HCT116 (cell line): Measurements from ENCODE around the gene FHL3. TPM values are rescaled to one million over a fixed set of nuclear protein-coding genes. Genes with fewer than 3 reads are reported as not detected.

ENCODE experiments used
- ATAC-seq: fragments of 200-7000 bp; cut with Tn5 transposase; 2 replicates; pipeline ENCODE4 v1.9.1; 2020; ENCODE audit warnings: mild to moderate bottlenecking, moderate library complexity
- BruUV-seq: library from RNA; stranded (reverse); fragments of 400-500 nt; replicated peaks from 2 replicates; lab custom pipeline; 2021; lab: Mats Ljungman, UMichigan
- CTCF ChIA-PET: fragments of 300-600 bp; sonication (Branson Sonifier 250); formaldehyde crosslinking; loops from one replicate; lab custom pipeline; 2021; ENCODE audit warnings: antibody characterized with exemption; lab: Charles Lee
- POLR2A ChIA-PET: fragments of 300-600, 350-600 bp; sonication (Branson Sonifier 250); formaldehyde crosslinking; loops from one replicate; lab custom pipeline; 2021; ENCODE audit warnings: antibody characterized with exemption; lab: Charles Lee
- RAD21 ChIA-PET, 2 experiments: fragments of 300-600 bp; sonication (Branson Sonifier 250); formaldehyde crosslinking; loops; one replicate each; lab custom pipeline; 2023; ENCODE audit warnings: low total read pairs in 2 of 2; ENCODE audit not compliant: uncharacterized antibody in 2 of 2, unreplicated experiment in 2 of 2, low non-redundant PET in 1 of 2; lab: Charles Lee
- DNase-seq: peaks from one replicate; pipeline ENCODE4 v3.0.0-alpha.2; 2010; ENCODE audit warnings: low read depth, low spot score
- H2AFZ ChIP-seq: fragments of 200-600 bp; shearing (Covaris generic), sonication (generic); 2 replicates; pipeline ENCODE4 v1.6.1; 2017; ENCODE audit warnings: low read depth, mixed run types, mixed read lengths, antibody characterized with exemption, low read length; ENCODE audit not compliant: poor library complexity, severe bottlenecking
- H3K27ac ChIP-seq: 2 replicates; pipeline ENCODE4 v1.5.1; 2012; ENCODE audit warnings: low read depth, low read length
- H3K27me3 ChIP-seq: fragments of 200-600 bp; sonication (generic); 2 replicates; pipeline ENCODE4 v1.6.1; 2016; ENCODE audit warnings: mixed run types, low read length, mixed read lengths; ENCODE audit not compliant: insufficient read depth
- H3K36me3 ChIP-seq, 2 experiments: fragments of 200-500 bp in 1 of 2; fragments of 200-600 bp in 1 of 2; sonication (Bioruptor generic) in 1 of 2; sonication (generic) in 1 of 2; 2 replicates each; pipeline versions ENCODE4 v1.5.1 to v1.6.1; 2014 to 2016; ENCODE audit warnings: low read length in 2 of 2, inconsistent platforms in 1 of 2, mixed read lengths in 1 of 2, mixed run types in 1 of 2; ENCODE audit not compliant: insufficient read depth in 2 of 2, control insufficient read depth in 1 of 2
- H3K4me1 ChIP-seq, 2 experiments: fragments of 200-600 bp in 1 of 2; sonication (generic) in 1 of 2; 2 replicates each; pipeline versions ENCODE4 v1.5.1 to v1.6.1; 2012 to 2017; ENCODE audit warnings: low read length in 2 of 2, inconsistent platforms in 1 of 2, mild to moderate bottlenecking in 1 of 2, mixed read lengths in 1 of 2, mixed run types in 1 of 2, moderate library complexity in 1 of 2; ENCODE audit not compliant: insufficient read depth in 2 of 2, control insufficient read depth in 1 of 2
- H3K4me2 ChIP-seq: fragments of 200-600 bp; sonication (generic); 2 replicates; pipeline ENCODE4 v1.6.1; 2017; ENCODE audit warnings: mixed run types, low read length, mixed read lengths
- H3K4me3 ChIP-seq, 2 experiments: fragments of 200-600 bp in 1 of 2; sonication (generic) in 1 of 2; replicated peaks in 1 of 2; 2 replicates each; pipeline ENCODE4 v1.5.1; 2011 to 2016; ENCODE audit warnings: low read length in 2 of 2, control low read depth in 1 of 2, low read depth in 1 of 2, mild to moderate bottlenecking in 1 of 2, mixed read lengths in 1 of 2, mixed run types in 1 of 2
- H3K79me2 ChIP-seq: fragments of 200-600 bp; sonication (generic); 2 replicates; pipeline ENCODE4 v1.6.1; 2017; ENCODE audit warnings: mild to moderate bottlenecking, mixed run types, low read length, moderate library complexity, mixed read lengths; ENCODE audit not compliant: insufficient read depth
- H3K9ac ChIP-seq: fragments of 200-600 bp; sonication (generic); 2 replicates; pipeline ENCODE4 v1.6.1; 2016; ENCODE audit warnings: low read length, mixed read lengths
- H3K9me2 ChIP-seq: fragments of 200-600 bp; sonication (generic), shearing (Covaris generic); 2 replicates; pipeline ENCODE4 v1.6.1; 2017; ENCODE audit warnings: mixed run types, mild to moderate bottlenecking, moderate library complexity; ENCODE audit not compliant: insufficient read depth
- H3K9me3 ChIP-seq, 2 experiments: fragments of 200-500 bp in 1 of 2; fragments of 200-600 bp in 1 of 2; sonication (Bioruptor generic) in 1 of 2; sonication (generic) in 1 of 2; 2 replicates each; pipeline ENCODE4 v1.6.1; 2014 to 2017; ENCODE audit warnings: low read length in 2 of 2, mixed read lengths in 2 of 2, inconsistent platforms in 1 of 2, low read depth in 1 of 2, mild to moderate bottlenecking in 1 of 2, mixed run types in 1 of 2, moderate library complexity in 1 of 2; ENCODE audit not compliant: control insufficient read depth in 1 of 2, insufficient read depth in 1 of 2
- H4K20me1 ChIP-seq: fragments of 200-600 bp; sonication (generic), shearing (Covaris generic); 2 replicates; pipeline ENCODE4 v1.6.1; 2017; ENCODE audit warnings: mixed run types, mild to moderate bottlenecking, moderate library complexity; ENCODE audit not compliant: insufficient read depth
- CBX3 ChIP-seq: IDR thresholded peaks from 2 replicates; pipeline ENCODE4 v1.6.1; 2012; ENCODE audit warnings: low read depth
- CEBPB ChIP-seq: IDR thresholded peaks from 2 replicates; pipeline ENCODE4 v1.6.1; 2012; ENCODE audit warnings: low read depth
- ELF1 ChIP-seq: IDR thresholded peaks from 2 replicates; pipeline ENCODE4 v1.6.1; 2012; ENCODE audit warnings: low read depth, borderline replicate concordance
- EZH2 ChIP-seq: fragments of 200-600 bp; sonication (generic); IDR thresholded peaks from 2 replicates; pipeline ENCODE4 v1.6.1; 2017; ENCODE audit warnings: antibody characterized with exemption, mixed run types
- FOSL1 ChIP-seq: IDR thresholded peaks from 2 replicates; pipeline ENCODE4 v1.6.1; 2012; ENCODE audit warnings: low read depth
- MAX ChIP-seq: IDR thresholded peaks from 2 replicates; pipeline ENCODE4 v1.6.1; 2012
- SIN3A ChIP-seq: IDR thresholded peaks from 2 replicates; pipeline ENCODE4 v1.6.1; 2012; ENCODE audit warnings: low read depth
- SP1 ChIP-seq: IDR thresholded peaks from 2 replicates; pipeline ENCODE4 v1.6.1; 2012; ENCODE audit warnings: low read depth
- YY1 ChIP-seq: IDR thresholded peaks from 2 replicates; pipeline ENCODE4 v1.6.1; 2011; ENCODE audit warnings: low read length, low read depth, moderate library complexity, mild to moderate bottlenecking; ENCODE audit not compliant: insufficient replicate concordance; ENCODE audit errors: extremely low read depth
- intact Hi-C: fragments of 100-400 bp; cut with micrococcal nuclease; formaldehyde crosslinking; loops from 2 replicates; pipeline ENCODE4 v1.10.0; 2022
- total RNA-seq: library from RNA; stranded (reverse); gene quantifications from one replicate; pipeline ENCODE4 v1.2.1, GENCODE V29; 2021; ENCODE audit not compliant: unreplicated experiment

Gene FHL3
- total RNA-seq, 1 experiment from 2014 or later, result 22.5 TPM

DNA sequence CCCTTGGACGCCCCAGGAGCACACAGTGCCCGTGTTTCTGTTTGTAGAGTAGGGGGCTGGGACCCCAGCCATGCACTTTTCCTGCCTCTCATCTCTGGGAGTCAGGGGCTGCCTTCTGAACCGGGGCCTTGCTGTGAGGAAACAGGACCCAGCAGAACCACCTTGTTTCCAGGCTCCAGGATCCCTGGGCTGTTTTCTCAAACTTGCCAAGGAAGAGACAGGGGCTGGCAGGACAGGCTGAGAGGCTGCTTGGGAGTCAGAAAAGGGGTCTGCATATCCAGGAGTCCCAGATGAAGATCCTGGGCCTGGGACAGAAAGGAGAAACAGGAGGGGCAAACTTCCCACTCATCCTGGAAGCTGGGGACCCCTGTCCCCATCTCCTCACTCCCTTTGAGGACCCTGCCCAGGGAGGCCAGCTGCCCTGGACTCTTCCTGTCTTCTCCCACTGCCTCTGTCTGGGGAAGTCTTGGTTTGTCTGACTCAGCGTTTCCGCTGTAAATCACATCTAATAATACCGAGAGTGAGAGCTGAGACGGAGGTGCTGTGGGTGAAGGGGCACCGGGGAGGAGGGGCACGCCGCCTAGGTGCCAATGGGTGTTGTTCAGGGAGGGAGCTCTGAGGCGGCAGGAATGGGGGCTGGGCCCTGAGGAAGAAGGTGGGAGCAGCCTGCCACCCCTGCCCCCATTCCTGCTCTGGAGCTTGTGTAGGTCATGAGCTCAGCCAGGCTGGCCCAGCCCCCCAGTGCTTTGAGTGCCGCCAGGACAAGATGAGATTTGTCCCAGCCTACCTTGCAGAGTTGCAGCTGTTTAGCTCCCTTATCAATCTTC lies 24.6 kb upstream of the FHL3 start:
- Histone ChIP-seq H3K9me2 (no peaks in the 10 kb centered on the region), H3K27me3 (no peaks in the 10 kb centered on the region), H3K4me2 (no peak overlapping the region), H4K20me1 (no peaks in the 10 kb centered on the region), H2AFZ (no peak overlapping the region), H3K4me1 (peaks cover 0 to 14% of the 10 kb centered on the region in 2 experiments; a peak in 1 of 4 replicates), H3K27ac (no peak overlapping the region), H3K9ac (no peak overlapping the region), H3K9me3 (no peaks in the 10 kb centered on the region), H3K36me3 (peaks cover 10 to 23% of the 10 kb centered on the region in 2 experiments; a peak in 3 of 4 replicates), H3K4me3 (no peak overlapping the region), H3K79me2 (no peaks in the 10 kb centered on the region)
- ATAC-seq, result no peak
- intact Hi-C loops, result loop anchor here (5.0 kb wide), 1 partner anchor 787 kb away; no protein-coding TSS in a partner anchor
- POLR2A ChIA-PET, result no interaction called here
- CTCF ChIA-PET, result interaction anchor here (1.4 kb wide), 1 partner anchor 43 kb away, joined by 3 read pairs; no protein-coding TSS in a partner anchor
- BruUV-seq, result no TSS peak
- RAD21 ChIA-PET, result no interaction called here
- no peak for TF ChIP-seq CBX3
- no peak for TF ChIP-seq EZH2
- no peak for TF ChIP-seq CEBPB
- TF ChIP-seq FOSL1, result no peak
- TF ChIP-seq ELF1, result no peak
- TF ChIP-seq SP1, result no peak
- TF ChIP-seq SIN3A, result no peak
- TF ChIP-seq YY1, result no peak
- no peak for TF ChIP-seq MAX
- DNase-seq, result no peak
